CD14-positive monocyte (primary cell): ENCODE measurements around the gene RAB3GAP1. TPM values are rescaled to one million over a fixed set of nuclear protein-coding genes. Genes with fewer than 3 reads are reported as not detected.

Experiments
- DNase-seq, 3 donors: peaks; one replicate each; pipeline ENCODE4 v3.0.0-alpha.2; 2011 to 2022
- H2AFZ ChIP-seq: 2 replicates; pipeline ENCODE4 v1.6.0; 2012; ENCODE audit warnings: mild to moderate bottlenecking, low read depth, low read length, inconsistent platforms; ENCODE audit not compliant: insufficient read depth, poor library complexity, severe bottlenecking
- H3K27ac ChIP-seq, 2 donors: 1 replicate in 1 of 2; 2 replicates in 1 of 2; pipeline ENCODE4 v1.5.1; 2012 to 2013; ENCODE audit warnings: low read length in 2 of 2, control low read depth in 1 of 2, inconsistent platforms in 1 of 2, low read depth in 1 of 2, mild to moderate bottlenecking in 1 of 2
- H3K27me3 ChIP-seq, 2 donors: one replicate each; pipeline versions ENCODE4 v1.6.0 to v1.6.1; 2011 to 2013; ENCODE audit warnings: low read length in 2 of 2; ENCODE audit not compliant: control insufficient read depth in 2 of 2, insufficient read depth in 2 of 2
- H3K36me3 ChIP-seq, 2 donors: replicated peaks in 1 of 2; 1 replicate in 1 of 2; 2 replicates in 1 of 2; pipeline versions ENCODE4 v1.5.1 to v1.6.1; 2012 to 2013; ENCODE audit warnings: low read length in 2 of 2, control low read depth in 1 of 2, inconsistent platforms in 1 of 2, mild to moderate bottlenecking in 1 of 2; ENCODE audit not compliant: insufficient read depth in 2 of 2, control insufficient read depth in 1 of 2
- H3K4me1 ChIP-seq, 2 donors: 1 replicate in 1 of 2; 2 replicates in 1 of 2; pipeline versions ENCODE4 v1.5.1 to v1.6.1; 2012 to 2013; ENCODE audit warnings: low read length in 2 of 2, control low read depth in 1 of 2, inconsistent platforms in 1 of 2, mild to moderate bottlenecking in 1 of 2, moderate library complexity in 1 of 2; ENCODE audit not compliant: insufficient read depth in 2 of 2, control insufficient read depth in 1 of 2
- H3K4me2 ChIP-seq: replicated peaks from 2 replicates; pipeline ENCODE3; 2012; ENCODE audit warnings: low read length, moderate library complexity, mild to moderate bottlenecking; ENCODE audit not compliant: poor library complexity, severe bottlenecking; ENCODE audit errors: extremely low read depth
- H3K4me3 ChIP-seq, 3 experiments: fragments of 200-600 bp in 1 of 3; sonication (generic) in 1 of 3; replicated peaks in 1 of 3; 1 replicate in 2 of 3; 2 replicates in 1 of 3; pipeline ENCODE4 v1.5.1; 2011 to 2013; ENCODE audit warnings: low read length in 3 of 3, mild to moderate bottlenecking in 3 of 3, control low read depth in 2 of 3, low read depth in 2 of 3, inconsistent platforms in 1 of 3, moderate library complexity in 1 of 3
- H3K79me2 ChIP-seq: 2 replicates; pipeline ENCODE4 v1.6.0; 2012; ENCODE audit warnings: mild to moderate bottlenecking, control low read depth, inconsistent platforms, low read length, moderate library complexity; ENCODE audit not compliant: insufficient read depth
- H3K9ac ChIP-seq: 2 replicates; pipeline ENCODE4 v1.6.0; 2017; ENCODE audit warnings: low read length, mild to moderate bottlenecking; ENCODE audit not compliant: insufficient read depth, poor library complexity, severe bottlenecking
- H3K9me3 ChIP-seq, 2 donors: replicated peaks in 1 of 2; 1 replicate in 1 of 2; 2 replicates in 1 of 2; pipeline versions ENCODE4 v1.5.1 to v1.6.1; 2012 to 2013; ENCODE audit warnings: low read length in 2 of 2, control low read depth in 1 of 2; ENCODE audit not compliant: control insufficient read depth in 1 of 2, insufficient read depth in 1 of 2
- H4K20me1 ChIP-seq: 2 replicates; pipeline ENCODE4 v1.6.0; 2012; ENCODE audit warnings: mild to moderate bottlenecking, low read length, control low read depth, moderate library complexity; ENCODE audit not compliant: insufficient read depth
- H3K27ac Mint-ChIP-seq, 7 donors: one replicate each; pipeline ENCODE4 v1.8.0; 2020; ENCODE audit warnings: mild to moderate bottlenecking in 7 of 7, mixed read lengths in 7 of 7, moderate library complexity in 6 of 7, inconsistent platforms in 2 of 7
- H3K27me3 Mint-ChIP-seq, 3 donors: one replicate each; pipeline ENCODE4 v1.8.0; 2021 to 2022; ENCODE audit warnings: low read depth in 3 of 3, mild to moderate bottlenecking in 3 of 3, mixed read lengths in 3 of 3, moderate library complexity in 3 of 3, inconsistent platforms in 1 of 3
- H3K36me3 Mint-ChIP-seq, 2 donors: one replicate each; pipeline ENCODE4 v1.8.0; 2020; ENCODE audit warnings: mixed read lengths in 2 of 2, inconsistent platforms in 1 of 2, mild to moderate bottlenecking in 1 of 2
- H3K4me1 Mint-ChIP-seq: one replicate; pipeline ENCODE4 v1.8.0; 2020; ENCODE audit warnings: mild to moderate bottlenecking, mixed read lengths
- H3K4me3 Mint-ChIP-seq, 2 donors: one replicate each; pipeline ENCODE4 v1.8.0; 2020; ENCODE audit warnings: mild to moderate bottlenecking in 2 of 2, mixed read lengths in 2 of 2, moderate library complexity in 1 of 2
- H3K9me3 Mint-ChIP-seq, 7 donors: one replicate each; pipeline ENCODE4 v1.8.0; 2020 to 2022; ENCODE audit warnings: mixed read lengths in 7 of 7, mild to moderate bottlenecking in 6 of 7, moderate library complexity in 6 of 7, inconsistent platforms in 2 of 7
- WGBS: methylation state at CpG from one replicate; pipeline ENCODE4 v1.1.5; 2013; ENCODE audit warnings: missing lambda C conversion rate; ENCODE audit not compliant: insufficient coverage; 5-methylcytosine and 5-hydroxymethylcytosine counted together
- intact Hi-C, 2 donors: fragments of 100-400 bp; cut with micrococcal nuclease; formaldehyde crosslinking; loops; one replicate each; pipeline versions ENCODE4 v1.15.0 to v1.15.1; 2023
- polyA plus RNA-seq, 3 donors: library from polyadenylated mRNA; depleted of rRNA in 1 of 3; unstranded in 2 of 3; stranded (reverse) in 1 of 3; fragments of 300-500 nt in 2 of 3; fragments of >200 nt in 1 of 3; fragmentation: Illumina TruSeq in 2 of 3; gene quantifications; 1 replicate in 2 of 3; 2 replicates in 1 of 3; pipeline ENCODE4 v1.2.3, GENCODE V29; 2012 to 2021
- TF ChIP-seq, protein P1 (sequence below): fragments of 200-600 bp; IDR thresholded peaks from one replicate; pipeline ENCODE4 v1.8.0; 2022; ENCODE audit warnings: antibody characterized with exemption, mild to moderate bottlenecking

The RAB3GAP1 gene
- polyA plus RNA-seq, 3 donors = 8.0 to 17.4 (median 11.3) TPM

GRCh38 chr2:135009339-135009738, 42.8 kb upstream of the RAB3GAP1 start:
- H3K27ac Mint-ChIP-seq = no peak overlapping the region
- H3K4me3 Mint-ChIP-seq = no peak overlapping the region

DNA sequence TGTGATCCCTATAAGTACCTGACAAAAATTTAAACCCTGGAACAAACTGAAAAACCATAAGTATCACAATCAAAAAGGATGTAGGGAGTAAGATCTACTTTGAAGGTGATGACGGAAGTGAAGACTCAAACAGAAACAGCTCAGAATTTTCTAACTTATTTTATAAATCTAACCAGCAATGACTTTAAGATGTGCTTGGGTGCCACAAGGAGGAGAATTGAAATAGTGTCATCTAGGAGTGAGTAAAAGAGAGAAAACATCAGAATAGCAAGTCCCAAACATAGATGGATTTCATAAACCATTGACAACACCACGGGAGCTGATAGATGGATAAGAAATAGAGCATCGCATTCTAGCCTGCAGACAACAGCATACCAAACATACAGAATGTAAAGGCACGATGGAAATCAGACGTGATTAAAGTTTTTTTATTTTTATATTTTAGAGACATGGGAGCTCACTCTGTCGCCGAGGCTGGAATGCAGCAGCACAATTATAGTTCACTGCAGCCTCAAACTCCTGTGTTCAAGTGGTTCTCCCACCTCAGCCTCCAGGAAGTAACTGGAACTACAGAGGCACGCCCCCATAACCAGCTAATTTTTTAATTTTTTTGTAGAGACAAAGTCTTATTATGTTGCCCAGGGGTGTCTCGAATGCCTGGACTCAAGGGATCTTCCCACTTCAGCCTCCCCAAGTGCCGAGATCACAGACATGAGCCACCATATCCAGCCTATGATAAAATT, 41.7 kb upstream of the RAB3GAP1 start:
- Mint-ChIP-seq H3K36me3 (no peaks in the 10 kb centered on the region), H3K27me3 (peaks cover 2 to 21% (median 2%) of the 10 kb centered on the region in 3 donors), H3K4me1 (no peaks in the 10 kb centered on the region), H3K4me3 (no peak overlapping the region), H3K27ac (no peak overlapping the region), H3K9me3 (no peaks in the 10 kb centered on the region)
- WGBS = no CpG with 5 or more reads among the region's 10 CpGs
- H3K4me3 ChIP-seq = no peak overlapping the region
- H3K4me2 ChIP-seq = no peak overlapping the region
- H3K9ac ChIP-seq = no peak overlapping the region
- H3K36me3 ChIP-seq = no peaks in the 10 kb centered on the region
- no peak overlapping the region for H2AFZ ChIP-seq
- peaks cover 2 to 5% of the 10 kb centered on the region in 2 donors for H3K27me3 ChIP-seq
- no peaks in the 10 kb centered on the region for H3K9me3 ChIP-seq
- H3K4me1 ChIP-seq = no peaks in the 10 kb centered on the region
- TF ChIP-seq, protein P1, sequence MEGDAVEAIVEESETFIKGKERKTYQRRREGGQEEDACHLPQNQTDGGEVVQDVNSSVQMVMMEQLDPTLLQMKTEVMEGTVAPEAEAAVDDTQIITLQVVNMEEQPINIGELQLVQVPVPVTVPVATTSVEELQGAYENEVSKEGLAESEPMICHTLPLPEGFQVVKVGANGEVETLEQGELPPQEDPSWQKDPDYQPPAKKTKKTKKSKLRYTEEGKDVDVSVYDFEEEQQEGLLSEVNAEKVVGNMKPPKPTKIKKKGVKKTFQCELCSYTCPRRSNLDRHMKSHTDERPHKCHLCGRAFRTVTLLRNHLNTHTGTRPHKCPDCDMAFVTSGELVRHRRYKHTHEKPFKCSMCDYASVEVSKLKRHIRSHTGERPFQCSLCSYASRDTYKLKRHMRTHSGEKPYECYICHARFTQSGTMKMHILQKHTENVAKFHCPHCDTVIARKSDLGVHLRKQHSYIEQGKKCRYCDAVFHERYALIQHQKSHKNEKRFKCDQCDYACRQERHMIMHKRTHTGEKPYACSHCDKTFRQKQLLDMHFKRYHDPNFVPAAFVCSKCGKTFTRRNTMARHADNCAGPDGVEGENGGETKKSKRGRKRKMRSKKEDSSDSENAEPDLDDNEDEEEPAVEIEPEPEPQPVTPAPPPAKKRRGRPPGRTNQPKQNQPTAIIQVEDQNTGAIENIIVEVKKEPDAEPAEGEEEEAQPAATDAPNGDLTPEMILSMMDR = no peak
- no peak overlapping the region for H3K27ac ChIP-seq
- intact Hi-C loops = no loop called here
- DNase-seq = no peak
- no peaks in the 10 kb centered on the region for H3K79me2 ChIP-seq
- no peaks in the 10 kb centered on the region for H4K20me1 ChIP-seq

More at GRCh38 chr2:135009339-135009738, 42.8 kb upstream of the RAB3GAP1 start:
- H3K79me2 ChIP-seq = no peaks in the 10 kb centered on the region
- no peak overlapping the region for H3K27ac ChIP-seq
- H3K9ac ChIP-seq = no peak overlapping the region
- no peak overlapping the region for H3K4me3 ChIP-seq
- Mint-ChIP-seq H3K27me3 (peaks cover 5 to 28% (median 7%) of the 10 kb centered on the region in 3 donors), H3K36me3 (no peaks in the 10 kb centered on the region), H3K4me1 (peaks cover 2% of the 10 kb centered on the region), H3K9me3 (no peaks in the 10 kb centered on the region)
- no peaks in the 10 kb centered on the region for H3K36me3 ChIP-seq
- no peak overlapping the region for H2AFZ ChIP-seq
- DNase-seq = no peak
- WGBS = no CpG with 5 or more reads among the region's 1 CpG
- no peaks in the 10 kb centered on the region for H4K20me1 ChIP-seq
- no peak overlapping the region for H3K4me2 ChIP-seq
- intact Hi-C loops = loop anchor here (5.0 to 10.0 kb wide), 2 partner anchors 695 to 703 kb away; no protein-coding TSS in a partner anchor
- H3K27me3 ChIP-seq = peaks cover 2 to 11% of the 10 kb centered on the region in 2 donors
- H3K9me3 ChIP-seq = no peaks in the 10 kb centered on the region
- no peaks in the 10 kb centered on the region for H3K4me1 ChIP-seq
- TF ChIP-seq, protein P1 = no peak
